Lung microvascular endothelial cell (primary cell): ENCODE measurements around the gene PDE3B. TPM values are rescaled to one million over a fixed set of nuclear protein-coding genes. Genes with fewer than 3 reads are reported as not detected.

Source experiments
- DNase-seq, 2 donors: peaks; one replicate each; pipeline versions ENCODE4 v3.0.0 to v3.0.0-alpha.2; 2010; ENCODE audit warnings: low read depth in 2 of 2
- total RNA-seq: library from RNA; depleted of rRNA; stranded (reverse); fragments of >200 nt; gene quantifications from 2 replicates; pipeline ENCODE4 v1.2.1, GENCODE V29; 2014

Gene PDE3B
- total RNA-seq, 1 donor from 2014 or later: 0.40 TPM

- DNase-seq: no peak
Measured at GRCh38 chr11:14916403-14916802, 272.8 kb downstream of the PDE3B start.

Other genes with a start within 250 kb of the PDE3B start
- 165 and 190 TPM in 2 replicates for gene COPB1, start 144.0 kb upstream of the PDE3B start, total RNA-seq
- gene PSMA1, start 123.4 kb upstream of the PDE3B start, total RNA-seq: 130 and 168 TPM in 2 replicates
- 5.8 and 6.1 TPM in 2 replicates for gene CYP2R1, start 248.4 kb downstream of the PDE3B start, total RNA-seq